SK-N-SH treated with all-trans-retinoic acid at 6 μM for 48 hours (cell line): ENCODE data around the gene TOGARAM1.

Experiments used
- OSR1 ChIP-seq: fragments of 250-450 bp; sonication (Bioruptor Pico); IDR thresholded peaks from 2 replicates; pipeline ENCODE4 v1.8.0; 2022; ENCODE audit warnings: moderate library complexity, mild to moderate bottlenecking, inconsistent platforms
- TSHZ2 ChIP-seq: fragments of 250-450 bp; sonication (Bioruptor Pico); IDR thresholded peaks from 2 replicates; pipeline ENCODE4 v1.5.0; 2020; ENCODE audit warnings: mild to moderate bottlenecking, moderate library complexity
- ZFP3 ChIP-seq: fragments of 250-450 bp; sonication (Bioruptor Pico); IDR thresholded peaks from 2 replicates; pipeline ENCODE4 v1.5.0; 2020; ENCODE audit warnings: mild to moderate bottlenecking, moderate library complexity

- TF ChIP-seq TSHZ2 (CRISPR knock-in tag) (no peak), ZFP3 (CRISPR knock-in tag) (no peak), OSR1 (CRISPR knock-in tag) (no peak)
These were observed 72.7 kb downstream of the TOGARAM1 start for GRCh38 chr14:45034730-45035129.
